ENCODE data around the gene LIMS2.

LIMS2 gene

GRCh38 chr2:127632592-127633489 lies 42.5 kb downstream of the LIMS2 start:
- H3K27ac ChIP-seq (ENCODE audit: low read depth, low read length), result peak overlapping the region; percentile 78
- H3K9ac ChIP-seq (ENCODE audit: low read length), result no peak overlapping the region
- H3K4me1 ChIP-seq (ENCODE audit: insufficient read depth, low read length), result peaks cover 54% of the 10 kb centered on the region
- H3K36me3 ChIP-seq (ENCODE audit: insufficient read depth, low read length), result no peaks in the 10 kb centered on the region
- H3K9me3 ChIP-seq (ENCODE audit: low read length), result no peaks in the 10 kb centered on the region
- H3K27me3 ChIP-seq (ENCODE audit: control insufficient read depth in 1 of 2, insufficient read depth in 2 of 2, low read length in 2 of 2), result no peaks in the 10 kb centered on the region
- no peak overlapping the region for H3K4me3 ChIP-seq (ENCODE audit: low read depth in 1 of 2, low read length in 2 of 2)

GRCh38 chr2:127631997-127632581 lies 43.2 kb downstream of the LIMS2 start:
- H3K4me1 ChIP-seq (ENCODE audit: insufficient read depth, low read length), result peaks cover 48% of the 10 kb centered on the region
- no peaks in the 10 kb centered on the region for H3K36me3 ChIP-seq (ENCODE audit: insufficient read depth, low read length)

GRCh38 chr2:127631541-127631996 lies 43.8 kb downstream of the LIMS2 start:
- Histone ChIP-seq H3K4me1 (ENCODE audit: insufficient read depth, low read length) (peaks cover 48% of the 10 kb centered on the region), H3K9me3 (ENCODE audit: low read length) (no peaks in the 10 kb centered on the region), H3K27me3 (ENCODE audit: control insufficient read depth in 1 of 2, insufficient read depth in 2 of 2, low read length in 2 of 2) (no peaks in the 10 kb centered on the region), H3K27ac (ENCODE audit: low read depth, low read length) (peak overlapping the region; percentile 76), H3K4me3 (ENCODE audit: low read depth in 1 of 2, low read length in 2 of 2) (no peak overlapping the region), H3K36me3 (ENCODE audit: insufficient read depth, low read length) (no peaks in the 10 kb centered on the region), H3K9ac (ENCODE audit: low read length) (no peak overlapping the region)

More at GRCh38 chr2:127631997-127632581, 43.2 kb downstream of the LIMS2 start:
- no peaks in the 10 kb centered on the region for H3K9me3 ChIP-seq (ENCODE audit: low read length)
- no peak overlapping the region for H3K4me3 ChIP-seq (ENCODE audit: low read depth in 1 of 2, low read length in 2 of 2)
- H3K27me3 ChIP-seq (ENCODE audit: control insufficient read depth in 1 of 2, insufficient read depth in 2 of 2, low read length in 2 of 2), result no peaks in the 10 kb centered on the region
- H3K9ac ChIP-seq (ENCODE audit: low read length), result no peak overlapping the region
- H3K27ac ChIP-seq (ENCODE audit: low read depth, low read length), result peak overlapping the region; percentile 76

- H3K36me3 ChIP-seq (ENCODE audit: insufficient read depth, low read length), result no peaks in the 10 kb centered on the region
- H3K27me3 ChIP-seq (ENCODE audit: control insufficient read depth in 1 of 2, insufficient read depth in 2 of 2, low read length in 2 of 2), result no peaks in the 10 kb centered on the region
- peak overlapping the region; percentile 76 for H3K27ac ChIP-seq (ENCODE audit: low read depth, low read length)
- peaks cover 48% of the 10 kb centered on the region for H3K4me1 ChIP-seq (ENCODE audit: insufficient read depth, low read length)
- H3K9me3 ChIP-seq (ENCODE audit: low read length), result no peaks in the 10 kb centered on the region
- H3K9ac ChIP-seq (ENCODE audit: low read length), result no peak overlapping the region
- H3K4me3 ChIP-seq (ENCODE audit: low read depth in 1 of 2, low read length in 2 of 2), result no peak overlapping the region
Measured at GRCh38 chr2:127630864-127631540, 44.3 kb downstream of the LIMS2 start.

GRCh38 chr2:127630096-127630863 lies 45.0 kb downstream of the LIMS2 start:
- Histone ChIP-seq H3K36me3 (ENCODE audit: insufficient read depth, low read length) (no peaks in the 10 kb centered on the region), H3K4me1 (ENCODE audit: insufficient read depth, low read length) (peaks cover 48% of the 10 kb centered on the region), H3K9me3 (ENCODE audit: low read length) (no peaks in the 10 kb centered on the region), H3K27ac (ENCODE audit: low read depth, low read length) (no peak overlapping the region), H3K9ac (ENCODE audit: low read length) (no peak overlapping the region), H3K4me3 (ENCODE audit: low read depth in 1 of 2, low read length in 2 of 2) (no peak overlapping the region), H3K27me3 (ENCODE audit: control insufficient read depth in 1 of 2, insufficient read depth in 2 of 2, low read length in 2 of 2) (no peaks in the 10 kb centered on the region)

GRCh38 chr2:127629637-127630036 lies 45.7 kb downstream of the LIMS2 start:
- no peak overlapping the region for H3K4me3 ChIP-seq (ENCODE audit: low read depth in 1 of 2, low read length in 2 of 2)
- H3K4me1 ChIP-seq (ENCODE audit: insufficient read depth, low read length), result peaks cover 48% of the 10 kb centered on the region
- peaks cover 0 to 5% of the 10 kb centered on the region in 2 donors for H3K27me3 ChIP-seq (ENCODE audit: control insufficient read depth in 1 of 2, insufficient read depth in 2 of 2, low read length in 2 of 2)
- H3K36me3 ChIP-seq (ENCODE audit: insufficient read depth, low read length), result no peaks in the 10 kb centered on the region
- H3K9ac ChIP-seq (ENCODE audit: low read length), result no peak overlapping the region
- no peaks in the 10 kb centered on the region for H3K9me3 ChIP-seq (ENCODE audit: low read length)
- H3K27ac ChIP-seq (ENCODE audit: low read depth, low read length), result no peak overlapping the region

DNA sequence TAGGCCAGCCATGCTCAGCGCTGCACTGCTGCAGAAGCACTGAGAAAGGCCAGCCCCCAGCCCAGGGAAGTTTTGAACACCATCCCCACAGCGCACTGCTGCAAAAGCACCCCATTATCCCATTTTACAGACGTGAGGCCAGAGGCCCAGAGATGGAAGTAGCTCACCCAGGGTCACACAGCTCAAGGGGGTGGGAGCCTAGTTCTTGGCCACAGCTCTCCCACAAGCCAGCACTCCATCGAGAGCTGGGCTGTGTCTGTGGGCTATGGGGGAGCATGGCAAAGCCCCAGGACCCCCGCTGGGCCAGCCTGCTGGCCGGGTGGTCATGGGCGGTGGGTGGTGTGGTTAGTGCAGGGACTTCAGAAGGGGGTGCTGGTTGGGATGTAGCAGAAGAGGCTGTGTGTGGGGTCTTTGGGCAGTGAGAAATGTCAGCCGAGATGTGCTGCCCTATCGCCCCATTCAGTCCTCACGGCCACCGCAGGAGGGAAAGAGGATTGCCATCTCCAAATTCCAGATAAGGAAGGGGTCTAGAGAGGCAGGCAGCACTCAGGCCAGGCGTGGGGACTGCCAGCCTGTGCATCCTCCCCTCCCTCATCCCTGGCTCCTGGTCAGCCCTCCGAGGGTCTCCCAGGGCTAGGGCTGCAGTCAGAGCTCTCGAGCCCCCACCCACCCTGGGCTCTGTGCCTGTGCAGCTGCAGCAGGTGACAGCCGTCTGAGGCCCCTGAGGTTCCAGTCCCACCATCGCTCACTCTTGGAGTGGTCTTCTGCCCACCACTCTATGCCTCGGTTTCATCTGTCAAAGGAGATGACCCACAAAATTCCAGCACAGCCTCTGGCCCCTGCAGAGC lies 46.3 kb downstream of the LIMS2 start:
- peaks cover 42% of the 10 kb centered on the region for H3K4me1 ChIP-seq (ENCODE audit: insufficient read depth, low read length)

DNA sequence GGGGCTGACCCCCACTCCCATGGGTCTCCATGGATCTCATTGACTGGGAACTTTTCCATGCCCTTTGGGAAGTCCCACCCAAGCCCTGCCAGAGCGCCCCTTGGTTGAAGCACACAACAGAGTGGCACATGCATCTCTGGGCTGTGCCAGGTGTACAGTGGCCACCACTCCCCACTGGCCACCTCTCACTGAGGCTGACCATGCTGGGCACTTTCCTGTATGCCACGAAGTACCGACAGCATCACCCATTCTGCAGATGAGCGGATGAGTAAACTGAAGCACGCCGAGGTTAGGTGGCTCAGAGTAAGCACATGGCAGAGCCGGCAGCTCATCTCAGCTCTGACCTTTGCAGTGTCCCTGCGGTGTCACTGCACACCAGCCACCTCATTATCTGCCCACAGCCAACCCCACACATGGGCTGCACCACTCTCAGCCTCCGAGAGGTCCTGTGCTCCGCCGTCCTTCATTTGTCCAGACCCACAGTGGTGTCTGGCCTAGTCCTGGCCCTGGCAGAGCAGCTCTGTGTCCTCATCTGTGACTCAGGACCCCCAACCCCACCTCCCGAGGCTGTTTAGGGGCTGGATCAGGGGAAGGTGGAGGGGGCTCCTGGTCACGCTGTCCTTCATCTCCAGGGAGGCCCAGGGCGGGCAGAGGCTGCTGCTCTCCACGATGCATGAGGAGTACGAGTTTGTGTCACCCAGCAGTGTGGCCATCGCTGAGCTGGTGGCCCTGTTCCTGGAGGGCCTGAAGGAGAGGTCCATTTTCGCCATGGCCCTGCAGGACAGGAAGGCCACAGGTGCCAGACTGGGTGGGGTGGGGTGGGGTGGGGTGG lies 47.4 kb downstream of the LIMS2 start:
- Histone ChIP-seq H3K4me3 (ENCODE audit: low read depth in 1 of 2, low read length in 2 of 2) (no peak overlapping the region), H3K36me3 (ENCODE audit: insufficient read depth, low read length) (no peaks in the 10 kb centered on the region), H3K4me1 (ENCODE audit: insufficient read depth, low read length) (peaks cover 32% of the 10 kb centered on the region), H3K27me3 (ENCODE audit: control insufficient read depth in 1 of 2, insufficient read depth in 2 of 2, low read length in 2 of 2) (peaks cover 0 to 18% of the 10 kb centered on the region in 2 donors), H3K9ac (ENCODE audit: low read length) (no peak overlapping the region), H3K27ac (ENCODE audit: low read depth, low read length) (no peak overlapping the region), H3K9me3 (ENCODE audit: low read length) (no peaks in the 10 kb centered on the region)

More for the DNA sequence above, 46.3 kb downstream of the LIMS2 start:
- Histone ChIP-seq H3K27ac (ENCODE audit: low read depth, low read length) (no peak overlapping the region), H3K9me3 (ENCODE audit: low read length) (no peaks in the 10 kb centered on the region), H3K27me3 (ENCODE audit: control insufficient read depth in 1 of 2, insufficient read depth in 2 of 2, low read length in 2 of 2) (peaks cover 0 to 11% of the 10 kb centered on the region in 2 donors), H3K4me3 (ENCODE audit: low read depth in 1 of 2, low read length in 2 of 2) (no peak overlapping the region), H3K9ac (ENCODE audit: low read length) (no peak overlapping the region), H3K36me3 (ENCODE audit: insufficient read depth, low read length) (no peaks in the 10 kb centered on the region)

- Histone ChIP-seq H3K4me1 (ENCODE audit: insufficient read depth, low read length) (peaks cover 26% of the 10 kb centered on the region), H3K9me3 (ENCODE audit: low read length) (no peaks in the 10 kb centered on the region), H3K4me3 (ENCODE audit: low read depth in 1 of 2, low read length in 2 of 2) (no peak overlapping the region), H3K27me3 (ENCODE audit: control insufficient read depth in 1 of 2, insufficient read depth in 2 of 2, low read length in 2 of 2) (peaks cover 0 to 26% of the 10 kb centered on the region in 2 donors), H3K27ac (ENCODE audit: low read depth, low read length) (no peak overlapping the region), H3K36me3 (ENCODE audit: insufficient read depth, low read length) (no peaks in the 10 kb centered on the region), H3K9ac (ENCODE audit: low read length) (no peak overlapping the region)
Measured at GRCh38 chr2:127626917-127627739, 48.2 kb downstream of the LIMS2 start.
